CD4-positive, alpha-beta T cell treated with Interleukin-10 for 1 hour (primary cell): Measurements from ENCODE around the gene CCDC57.
"Not testable (repeated sequence)": the region's sequence is repeated elsewhere in the genome, so short reads cannot be mapped to it uniquely, and the experiment has no call there.

Experiments used
- DNase-seq: peaks from one replicate; pipeline ENCODE4 v3.0.0-alpha.2; 2020

CCDC57 gene, protein sequence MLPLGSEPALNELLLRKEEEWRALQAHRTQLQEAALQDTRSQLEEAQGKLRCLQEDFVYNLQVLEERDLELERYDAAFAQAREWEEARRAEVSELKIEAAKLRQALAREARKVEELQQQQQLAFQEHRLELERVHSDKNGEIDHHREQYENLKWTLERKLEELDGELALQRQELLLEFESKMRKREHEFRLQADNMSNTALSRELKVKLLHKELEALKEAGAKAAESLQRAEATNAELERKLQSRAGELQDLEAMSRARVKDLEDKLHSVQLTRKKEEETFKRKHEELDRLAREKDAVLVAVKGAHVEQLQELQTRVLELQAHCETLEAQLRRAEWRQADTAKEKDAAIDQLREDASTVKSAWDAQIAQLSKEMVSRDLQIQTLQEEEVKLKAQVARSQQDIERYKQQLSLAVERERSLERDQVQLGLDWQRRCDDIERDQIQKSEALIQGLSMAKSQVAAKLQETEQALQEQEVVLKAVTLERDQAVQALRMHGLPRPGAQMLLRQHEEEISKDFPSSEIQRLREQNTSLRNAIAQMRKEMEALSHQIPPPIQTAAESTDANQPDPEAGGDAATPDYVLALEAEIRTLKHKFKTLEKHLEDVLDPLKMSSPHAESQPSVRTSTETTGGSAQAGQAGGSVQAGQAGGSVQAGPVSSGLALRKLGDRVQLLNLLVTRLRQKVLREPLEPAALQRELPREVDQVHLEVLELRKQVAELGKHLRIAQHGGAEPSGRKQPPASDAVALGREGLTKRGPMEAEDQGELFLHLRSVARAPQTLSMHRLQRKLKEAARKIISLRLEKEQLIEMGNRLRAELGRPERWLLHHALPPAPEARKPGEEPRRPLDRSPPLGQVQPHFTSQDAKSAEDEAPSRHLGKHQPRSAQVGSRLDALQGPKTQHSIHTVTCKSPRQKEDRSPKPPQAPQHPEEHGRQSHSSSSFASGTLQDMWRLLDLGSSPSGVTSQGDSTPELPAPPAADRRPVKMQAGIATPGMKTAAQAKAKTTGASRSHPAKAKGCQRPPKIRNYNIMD

DNA sequence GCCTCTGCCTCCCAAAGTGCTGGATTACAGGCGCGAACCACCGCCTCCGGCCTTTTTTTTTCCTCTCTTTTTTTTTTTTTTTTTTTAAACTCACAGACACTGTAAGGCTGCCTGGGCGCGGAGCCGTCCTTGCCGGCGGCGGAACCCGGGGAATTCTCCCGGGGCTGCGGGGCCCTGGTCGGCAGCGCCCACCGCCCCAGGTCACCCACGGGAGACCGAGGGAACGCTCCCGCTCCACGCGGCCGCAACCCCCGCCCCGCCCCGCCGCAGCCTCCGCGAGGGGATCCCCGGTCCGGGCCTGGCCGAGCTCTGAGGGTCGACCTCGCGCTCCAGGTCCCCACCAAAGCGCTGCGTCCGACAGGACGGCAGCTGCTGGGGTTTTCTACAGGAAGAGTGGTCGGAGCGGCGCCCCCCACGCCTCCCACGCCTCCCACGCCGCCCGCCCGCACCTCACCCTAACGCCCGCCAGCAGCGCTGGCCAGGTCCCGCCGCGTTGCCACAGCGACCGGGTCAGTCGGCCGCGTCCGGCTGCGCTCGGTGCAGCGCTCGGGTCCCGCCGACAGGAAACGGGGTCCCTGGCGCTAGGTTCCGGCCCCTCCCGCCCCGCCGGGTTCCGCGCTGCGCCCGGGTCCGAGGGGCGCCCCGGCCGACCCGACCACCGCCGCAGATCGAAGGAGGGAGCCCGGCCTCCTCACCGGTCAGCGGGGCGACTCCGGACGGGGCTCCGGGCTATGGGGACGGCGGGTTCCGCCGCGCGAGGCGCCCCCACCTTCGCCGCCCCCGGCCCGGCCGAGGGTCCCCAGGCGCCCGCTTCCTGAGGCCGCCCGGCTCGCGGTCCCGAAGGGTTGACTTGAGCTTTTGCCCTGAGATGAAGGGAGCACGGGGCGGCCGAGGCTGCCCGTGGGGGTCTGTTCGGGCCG lies at the start of gene CCDC57:
Gene CCDC57, minus strand, starts transcription at position 512 of the 920 bp plus-strand sequence. CDS start 10,898 bp downstream, outside the sequence.
- peak; percentile 76 for DNase-seq

GRCh38 chr17:82262344-82262743 lies 49.7 kb upstream of the CCDC57 start:
- DNase-seq: no peak

- not testable (repeated sequence) for DNase-seq
These were observed 47.6 kb upstream of the CCDC57 start for GRCh38 chr17:82259972-82260961.

DNA sequence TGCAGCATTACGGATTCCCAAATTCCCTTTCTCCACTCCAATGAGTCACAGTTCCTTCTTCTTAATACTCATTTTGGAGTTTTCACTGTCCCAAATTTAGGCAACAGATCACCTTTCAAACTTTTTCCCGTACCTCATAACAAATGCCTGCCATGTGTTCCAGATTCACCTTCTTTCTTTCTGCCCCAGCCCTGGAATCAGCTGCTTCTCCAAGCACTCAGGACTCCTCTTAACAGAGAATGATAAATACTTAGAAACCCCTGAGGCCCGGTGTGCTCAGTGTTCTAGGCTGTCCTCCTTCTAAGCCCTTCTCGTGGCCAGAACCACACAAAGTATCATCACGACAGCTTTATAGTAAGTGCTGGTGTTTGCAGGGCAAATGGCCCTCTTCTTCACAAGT lies 45.9 kb upstream of the CCDC57 start:
- no peak for DNase-seq

GRCh38 chr17:82257473-82257872 lies 44.8 kb upstream of the CCDC57 start:
- peak; percentile 81 for DNase-seq

- no peak for DNase-seq
These were observed 43.7 kb upstream of the CCDC57 start for GRCh38 chr17:82256242-82256885.

- no peak for DNase-seq
These were observed 42.8 kb upstream of the CCDC57 start for GRCh38 chr17:82255402-82255972.

DNA sequence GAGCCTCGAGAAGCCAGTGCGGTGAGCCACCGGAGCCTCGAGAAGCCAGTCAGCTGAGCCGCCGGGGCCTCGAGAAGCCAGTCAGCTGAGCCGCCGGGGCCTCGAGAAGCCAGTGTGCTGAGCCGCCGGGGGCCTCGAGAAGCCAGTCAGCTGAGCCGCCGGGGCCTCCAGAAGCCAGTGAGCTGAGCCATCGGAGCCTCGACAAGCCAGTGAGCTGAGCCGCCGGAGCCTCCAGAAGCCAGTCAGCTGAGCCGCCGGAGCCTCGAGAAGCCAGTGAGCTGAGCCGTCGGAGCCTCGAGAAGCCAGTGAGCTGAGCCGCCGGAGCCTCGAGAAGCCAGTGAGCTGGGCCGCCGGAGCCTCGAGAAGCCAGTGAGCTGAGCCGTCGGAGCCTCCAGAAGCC lies 42.1 kb upstream of the CCDC57 start:
- not testable (repeated sequence) for DNase-seq

- DNase-seq: not testable (repeated sequence)
These were observed 41.5 kb upstream of the CCDC57 start for GRCh38 chr17:82254096-82254495.

- DNase-seq: no peak
These were observed 40.5 kb upstream of the CCDC57 start for GRCh38 chr17:82253179-82253544.

- no peak for DNase-seq
These were observed 40.0 kb upstream of the CCDC57 start for GRCh38 chr17:82252511-82253178.

DNA sequence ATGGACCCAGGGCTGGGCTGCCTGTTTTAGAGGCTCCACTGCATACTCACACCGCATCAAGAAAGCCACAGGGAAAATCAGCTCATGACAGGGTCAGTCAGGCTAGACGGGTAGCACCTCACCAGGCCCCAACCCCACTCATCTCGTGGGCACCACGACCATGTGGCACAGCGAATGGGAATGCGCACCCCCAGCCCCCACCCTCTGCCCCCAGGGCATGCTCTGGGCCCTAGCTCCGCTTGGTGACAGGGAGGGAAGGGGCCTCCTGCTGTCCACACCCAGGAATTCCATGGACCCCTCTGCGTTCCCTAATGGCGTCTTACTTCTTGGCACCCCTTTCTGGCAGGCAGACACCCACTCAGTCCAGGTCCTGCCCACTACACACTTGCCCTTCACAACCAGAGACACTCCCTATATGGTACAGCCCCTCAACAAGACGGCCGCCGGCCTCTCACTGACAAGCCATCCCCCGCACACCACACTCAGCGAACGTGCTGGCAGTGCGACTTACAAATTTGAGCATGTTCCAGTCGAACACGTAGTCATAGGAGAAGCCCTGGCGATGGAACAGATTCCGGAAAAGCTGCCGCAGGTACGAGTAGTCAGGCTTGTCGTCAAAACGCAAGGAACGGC lies 38.3 kb upstream of the CCDC57 start:
- no peak for DNase-seq

GRCh38 chr17:82249896-82250581 lies 37.4 kb upstream of the CCDC57 start:
- DNase-seq: no peak

- DNase-seq: no peak
These were observed 36.4 kb upstream of the CCDC57 start for GRCh38 chr17:82248815-82249674.

DNA sequence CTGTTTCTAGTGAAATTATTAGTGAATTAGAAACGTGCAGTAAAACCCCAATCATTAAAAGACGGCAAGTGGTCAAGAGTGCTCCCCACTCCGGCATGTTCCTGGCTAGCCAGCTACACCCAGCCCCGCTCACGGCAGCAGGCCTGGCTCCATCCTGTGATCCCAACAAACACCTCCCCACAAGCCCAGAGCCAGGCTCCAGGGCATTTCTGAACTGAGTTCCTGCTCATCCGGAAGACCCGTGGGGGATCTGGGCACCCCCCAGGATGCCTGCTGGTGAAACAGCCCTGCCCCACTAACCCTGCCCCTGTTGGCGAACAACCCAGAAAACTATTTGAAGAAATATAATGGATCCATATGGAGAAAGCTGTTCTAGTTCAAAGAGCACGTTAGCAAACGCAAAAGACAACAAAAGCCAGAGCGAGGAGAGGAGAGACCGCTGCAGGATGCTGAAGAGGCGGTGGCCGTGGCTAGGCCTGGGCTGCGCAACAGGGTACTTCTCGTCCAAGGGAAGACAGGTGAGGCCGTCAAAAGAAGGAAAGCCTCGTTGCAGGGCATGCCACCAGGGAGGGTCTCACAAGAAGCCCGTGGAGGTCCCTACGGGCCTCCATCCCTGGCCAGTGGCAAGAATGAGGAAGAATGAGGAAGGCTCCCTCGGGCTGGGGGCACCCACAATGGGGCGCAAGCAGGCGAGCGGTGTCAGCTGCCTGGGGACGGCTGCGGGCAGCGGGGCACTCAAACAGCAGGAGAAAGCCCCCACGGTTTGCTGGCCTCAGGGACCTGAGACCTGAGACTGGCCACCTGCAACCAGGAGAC lies 35.4 kb upstream of the CCDC57 start:
- DNase-seq: no peak

- DNase-seq: no peak
These were observed 34.7 kb upstream of the CCDC57 start for GRCh38 chr17:82247182-82247823.
